Measurements from ENCODE around the gene NLGN2.

The NLGN2 gene

DNA sequence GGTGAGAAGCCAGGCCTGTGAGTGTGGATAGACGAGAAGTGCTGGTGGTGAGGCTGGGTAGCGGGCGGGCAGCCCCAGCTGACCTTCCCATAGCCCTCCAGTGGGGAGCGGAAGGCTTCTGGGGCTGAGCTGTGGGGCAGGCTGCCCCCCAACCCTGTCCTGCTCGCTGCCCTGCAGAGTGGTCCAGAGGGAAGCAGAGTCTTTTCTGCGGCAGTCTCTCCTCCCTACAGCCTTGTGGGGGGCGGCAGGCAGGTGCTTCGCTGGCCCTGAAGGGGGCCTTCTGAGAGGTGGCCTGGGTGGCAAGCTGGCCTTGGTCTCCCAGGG is 3.7 kb downstream of the NLGN2 start:
- no peak overlapping the region for H3K4me3 ChIP-seq (ENCODE audit: low read depth, low read length)

- H3K4me3 ChIP-seq (ENCODE audit: low read depth, low read length), result no peak overlapping the region
These were observed 5.8 kb downstream of the NLGN2 start for GRCh38 chr17:7413346-7413985.

GRCh38 chr17:7414837-7415236 is 7.2 kb downstream of the NLGN2 start:
- no peak overlapping the region for H3K4me3 ChIP-seq (ENCODE audit: low read depth, low read length)

DNA sequence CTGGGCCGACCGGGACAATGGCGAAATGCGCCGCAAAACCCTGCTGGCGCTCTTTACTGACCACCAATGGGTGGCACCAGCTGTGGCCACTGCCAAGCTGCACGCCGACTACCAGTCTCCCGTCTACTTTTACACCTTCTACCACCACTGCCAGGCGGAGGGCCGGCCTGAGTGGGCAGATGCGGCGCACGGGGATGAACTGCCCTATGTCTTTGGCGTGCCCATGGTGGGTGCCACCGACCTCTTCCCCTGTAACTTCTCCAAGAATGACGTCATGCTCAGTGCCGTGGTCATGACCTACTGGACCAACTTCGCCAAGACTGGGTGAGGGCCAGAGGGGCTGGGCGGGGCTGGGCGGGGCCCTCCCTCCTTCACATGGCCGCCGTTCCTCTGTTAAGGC is 8.1 kb downstream of the NLGN2 start:
- H3K4me3 ChIP-seq (ENCODE audit: low read depth, low read length), result no peak overlapping the region

DNA sequence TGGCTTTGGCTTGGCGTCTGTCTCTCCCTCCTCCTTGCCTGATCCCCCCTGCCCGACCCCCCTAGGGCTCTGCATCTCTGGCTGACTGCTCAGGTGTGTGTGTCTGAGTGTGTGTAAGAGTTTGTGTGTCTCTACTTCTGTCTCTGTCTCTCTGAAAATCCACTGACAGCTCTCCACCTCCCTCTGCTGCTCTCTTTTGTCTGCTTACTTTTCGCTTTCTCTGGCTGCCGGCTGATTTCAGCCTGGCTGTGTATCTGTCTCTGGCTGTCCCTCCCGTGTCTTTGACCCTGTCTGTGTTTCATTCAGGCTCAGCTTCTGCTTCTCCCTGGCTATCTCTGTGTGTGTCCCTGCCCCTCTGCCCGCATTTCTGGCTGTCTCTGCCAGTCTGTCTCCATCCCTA is 8.7 kb downstream of the NLGN2 start:
- H3K4me3 ChIP-seq (ENCODE audit: low read depth, low read length), result no peak overlapping the region

- H3K4me3 ChIP-seq (ENCODE audit: low read depth, low read length), result no peak overlapping the region
These were observed 9.5 kb downstream of the NLGN2 start for GRCh38 chr17:7417056-7417655.

GRCh38 chr17:7418472-7419152 is 11.0 kb downstream of the NLGN2 start:
- no peak overlapping the region for H3K4me3 ChIP-seq (ENCODE audit: low read depth, low read length)

- H3K4me3 ChIP-seq (ENCODE audit: low read depth, low read length), result no peak within 1 kb of the TSS
These were observed 12.4 kb downstream of the NLGN2 start, which contains the start of gene SPEM1 for GRCh38 chr17:7419819-7420610. Gene SPEM1, plus strand, starts transcription at chr17:7420324. Its CDS starts 61 bp downstream, at chr17:7420385.

DNA sequence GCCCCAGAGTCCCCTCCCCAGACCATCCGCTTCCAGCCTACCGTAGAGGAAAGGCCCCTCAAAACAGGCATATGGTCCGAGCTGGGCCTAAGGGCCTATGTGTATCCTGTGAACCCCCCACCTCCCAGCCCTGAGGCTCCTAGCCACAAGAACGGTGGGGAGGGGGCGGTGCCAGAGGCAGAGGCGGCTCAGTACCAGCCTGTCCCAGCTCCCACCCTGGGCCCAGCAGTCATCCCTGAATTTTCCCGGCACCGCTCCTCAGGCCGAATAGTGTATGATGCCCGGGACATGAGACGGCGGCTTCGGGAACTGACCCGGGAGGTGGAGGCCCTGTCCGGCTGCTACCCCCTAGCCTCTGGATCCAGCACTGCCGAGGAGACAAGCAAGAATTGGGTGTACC is 13.5 kb downstream of the NLGN2 start:
- H3K4me3 ChIP-seq (ENCODE audit: low read depth, low read length), result no peak overlapping the region

DNA sequence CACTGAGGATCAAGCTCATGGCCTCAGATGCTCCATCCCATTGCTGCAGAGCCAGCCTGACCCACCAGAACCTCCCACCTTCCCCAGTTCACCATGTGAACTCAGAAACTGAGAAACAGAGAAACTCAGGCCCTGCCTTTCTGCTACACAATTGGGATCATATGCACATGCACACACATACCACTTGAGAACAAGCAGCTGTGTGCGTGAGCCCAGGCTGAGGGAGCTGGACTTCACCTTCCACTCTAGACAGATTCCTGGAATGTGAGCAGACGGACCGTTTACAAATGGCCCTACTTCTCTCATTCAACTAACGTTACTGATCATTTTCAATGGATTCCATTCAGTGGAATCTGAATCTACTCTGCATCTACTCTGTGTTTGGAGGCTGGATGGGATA is 16.0 kb downstream of the NLGN2 start:
- H3K4me3 ChIP-seq (ENCODE audit: low read depth, low read length), result no peak overlapping the region

DNA sequence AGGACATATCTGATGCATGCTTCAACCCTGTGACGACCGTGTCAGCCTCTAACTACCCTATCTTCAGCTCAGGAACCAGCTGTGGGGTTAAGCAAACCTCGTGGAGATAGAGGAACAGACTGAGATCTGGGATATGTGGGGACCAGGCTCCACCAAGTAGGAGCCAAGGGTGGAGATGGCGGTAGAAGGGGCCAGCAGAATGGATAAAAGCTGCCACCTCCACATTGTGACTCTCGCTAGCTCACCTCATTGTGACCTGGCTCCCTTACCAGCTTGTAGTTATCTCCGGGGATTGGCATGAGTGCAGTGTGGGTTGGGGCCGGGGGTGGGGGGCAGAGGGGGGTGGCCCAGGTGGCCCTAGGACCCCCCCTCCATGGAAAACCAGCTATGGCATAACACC is 17.7 kb downstream of the NLGN2 start, which contains the start of gene SPEM2:
Gene SPEM2, plus strand, starts transcription at position 301 of the 400 bp plus-strand sequence. Its CDS starts 73 bp downstream, at position 374.
- H3K4me3 ChIP-seq (ENCODE audit: low read depth, low read length), result no peak within 1 kb of the TSS

- H3K4me3 ChIP-seq (ENCODE audit: low read depth, low read length), result no peak overlapping the region
These were observed 18.1 kb downstream of the NLGN2 start for GRCh38 chr17:7425756-7426155.

GRCh38 chr17:7426203-7426863 is 18.7 kb downstream of the NLGN2 start:
- no peak overlapping the region for H3K4me3 ChIP-seq (ENCODE audit: low read depth, low read length)

DNA sequence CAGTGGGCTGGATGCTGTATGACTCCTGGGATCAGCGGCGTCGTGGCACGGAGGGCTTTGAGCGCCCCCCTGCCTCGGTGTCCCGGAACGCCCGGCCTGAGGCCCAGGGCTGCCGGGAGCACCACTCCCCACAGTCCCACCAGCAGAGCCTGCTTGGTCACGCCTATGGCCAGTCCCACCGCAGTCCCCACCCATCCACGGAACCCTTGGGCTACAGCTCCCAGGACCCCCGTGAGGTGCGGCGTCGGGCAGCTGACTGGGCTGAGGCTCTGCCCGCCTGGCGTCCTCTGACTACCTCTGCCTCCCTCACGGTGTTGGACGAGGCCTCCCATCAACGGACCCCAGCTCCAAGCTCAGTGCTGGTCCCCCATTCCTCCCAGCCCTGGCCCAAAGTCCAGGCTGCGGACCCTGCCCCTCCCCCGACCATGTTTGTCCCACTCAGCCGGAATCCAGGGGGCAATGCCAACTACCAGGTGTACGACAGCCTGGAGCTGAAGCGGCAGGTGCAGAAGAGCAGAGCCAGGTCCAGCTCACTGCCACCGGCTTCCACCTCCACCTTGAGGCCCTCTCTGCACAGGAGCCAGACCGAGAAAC is 19.3 kb downstream of the NLGN2 start:
- no peak overlapping the region for H3K4me3 ChIP-seq (ENCODE audit: low read depth, low read length)

DNA sequence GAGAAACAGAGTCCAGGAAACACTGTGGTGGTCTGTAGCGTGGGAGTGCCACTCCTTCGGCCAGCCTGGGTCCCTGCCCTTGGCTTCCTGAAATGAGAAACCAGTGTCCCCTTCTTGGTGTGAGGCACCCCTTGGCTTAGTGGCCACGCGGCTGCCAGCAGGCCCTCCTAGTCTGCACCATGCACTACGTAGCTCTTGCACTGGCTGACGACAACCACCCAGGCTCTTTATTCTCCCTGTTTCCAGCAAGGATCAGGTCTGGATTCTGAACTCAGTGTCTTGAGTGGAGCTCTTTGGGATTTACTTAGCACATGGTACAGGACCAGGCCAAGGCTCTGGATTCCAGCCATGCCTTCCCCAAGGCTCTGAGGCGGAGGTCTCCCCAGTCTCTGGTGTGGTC is 19.9 kb downstream of the NLGN2 start:
- H3K4me3 ChIP-seq (ENCODE audit: low read depth, low read length), result no peak overlapping the region

DNA sequence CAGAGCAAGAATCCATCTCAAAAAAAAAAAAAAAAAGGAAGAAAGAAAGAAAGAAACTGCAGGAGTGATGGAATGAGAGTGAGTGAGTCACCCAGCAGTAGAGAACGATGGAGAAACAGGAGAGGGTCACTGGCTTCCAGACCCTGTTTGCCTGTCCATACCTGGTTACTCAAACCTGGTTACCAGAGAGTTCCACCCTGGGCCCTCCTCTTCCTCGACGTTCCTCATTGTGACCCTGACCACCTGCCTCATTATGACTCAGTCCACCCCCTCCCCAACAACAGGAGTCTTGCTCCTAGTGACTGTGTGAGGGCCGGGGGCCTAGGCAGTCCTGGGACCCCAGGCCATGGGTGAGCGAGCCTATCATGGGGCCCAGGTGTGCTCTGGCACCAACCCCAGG is 20.9 kb downstream of the NLGN2 start, which contains the start of gene SPEM3:
Gene SPEM3, plus strand, starts transcription at position 301 of the 400 bp plus-strand sequence. Its CDS starts 46 bp downstream, at position 347.
- H3K4me3 ChIP-seq (ENCODE audit: low read depth, low read length), result no peak within 1 kb of the TSS

GRCh38 chr17:7429722-7430121 is 22.1 kb downstream of the NLGN2 start:
- no peak overlapping the region for H3K4me3 ChIP-seq (ENCODE audit: low read depth, low read length)

- H3K4me3 ChIP-seq (ENCODE audit: low read depth, low read length), result no peak overlapping the region
These were observed 23.6 kb downstream of the NLGN2 start for GRCh38 chr17:7431231-7431630.

GRCh38 chr17:7432296-7432695 is 24.7 kb downstream of the NLGN2 start:
- H3K4me3 ChIP-seq (ENCODE audit: low read depth, low read length), result no peak overlapping the region
